H9 (cell line): Measurements from ENCODE around the gene RANBP3. TPM values are rescaled to one million over a fixed set of nuclear protein-coding genes. Genes with fewer than 3 reads are reported as not detected.

ENCODE experiments used
- DNase-seq: peaks from one replicate; pipeline ENCODE4 v3.0.0-alpha.2; 2017
- H2AFZ ChIP-seq: one replicate; pipeline ENCODE4 v1.6.1; 2013; ENCODE audit warnings: mild to moderate bottlenecking, low read length, control low read depth, moderate library complexity
- H2AK5ac ChIP-seq: 2 replicates; pipeline ENCODE4 v1.6.1; 2013; ENCODE audit warnings: low read length, control low read depth, mixed read lengths; ENCODE audit not compliant: insufficient read length
- H2BK120ac ChIP-seq: one replicate; pipeline ENCODE4 v1.6.1; 2013; ENCODE audit warnings: low read depth, mild to moderate bottlenecking, low read length, control low read depth, inconsistent platforms; ENCODE audit not compliant: poor library complexity, severe bottlenecking
- H2BK12ac ChIP-seq: 2 replicates; pipeline ENCODE4 v1.6.1; 2013; ENCODE audit warnings: low read length, control low read depth, mixed read lengths, low read depth; ENCODE audit not compliant: insufficient read length
- H2BK15ac ChIP-seq: 2 replicates; pipeline ENCODE4 v1.6.1; 2013; ENCODE audit warnings: low read depth, low read length, control low read depth
- H2BK20ac ChIP-seq: one replicate; pipeline ENCODE4 v1.6.1; 2013; ENCODE audit warnings: low read depth, mild to moderate bottlenecking, low read length, control low read depth, inconsistent platforms; ENCODE audit not compliant: poor library complexity, severe bottlenecking
- H2BK5ac ChIP-seq: 2 replicates; pipeline ENCODE4 v1.6.1; 2013; ENCODE audit warnings: low read length, control low read depth, mixed read lengths; ENCODE audit not compliant: insufficient read length
- H3K14ac ChIP-seq: 2 replicates; pipeline ENCODE4 v1.6.1; 2013; ENCODE audit warnings: low read length, control low read depth; ENCODE audit not compliant: insufficient read depth
- H3K18ac ChIP-seq: 2 replicates; pipeline ENCODE4 v1.6.1; 2013; ENCODE audit warnings: low read depth, mild to moderate bottlenecking, mixed read lengths, low read length, control low read depth; ENCODE audit not compliant: insufficient read length
- H3K23ac ChIP-seq: 2 replicates; pipeline ENCODE4 v1.6.1; 2013; ENCODE audit warnings: low read length, control low read depth, mixed read lengths, low read depth; ENCODE audit not compliant: insufficient read length
- H3K23me2 ChIP-seq: 2 replicates; pipeline ENCODE4 v1.6.1; 2013; ENCODE audit warnings: low read depth, mild to moderate bottlenecking, mixed read lengths, low read length, control low read depth; ENCODE audit not compliant: insufficient read length, poor library complexity, severe bottlenecking
- H3K27ac ChIP-seq: 2 replicates; pipeline ENCODE4 v1.5.1; 2013; ENCODE audit warnings: low read length, control low read depth, mixed read lengths, low read depth; ENCODE audit not compliant: insufficient read length
- H3K27me3 ChIP-seq: 2 replicates; pipeline ENCODE4 v1.6.1; 2013; ENCODE audit warnings: low read length, control low read depth, inconsistent platforms; ENCODE audit not compliant: insufficient read depth
- H3K4ac ChIP-seq: 2 replicates; pipeline ENCODE4 v1.6.1; 2013; ENCODE audit warnings: low read depth, mild to moderate bottlenecking, control low read depth, inconsistent platforms, low read length, moderate library complexity
- H3K4me1 ChIP-seq: 2 replicates; pipeline ENCODE4 v1.6.1; 2013; ENCODE audit warnings: low read length, control low read depth, inconsistent platforms; ENCODE audit not compliant: insufficient read depth
- H3K4me2 ChIP-seq: 2 replicates; pipeline ENCODE4 v1.6.1; 2013; ENCODE audit warnings: low read length, control low read depth, mixed read lengths; ENCODE audit not compliant: insufficient read length, insufficient read depth
- H3K56ac ChIP-seq: 2 replicates; pipeline ENCODE4 v1.6.1; 2013; ENCODE audit warnings: low read depth, mild to moderate bottlenecking, mixed read lengths, low read length, control low read depth; ENCODE audit not compliant: insufficient read length
- H3K79me1 ChIP-seq: 2 replicates; pipeline ENCODE4 v1.6.1; 2013; ENCODE audit warnings: low read depth, mild to moderate bottlenecking, moderate library complexity, low read length, control low read depth, inconsistent platforms; ENCODE audit not compliant: insufficient read depth, poor library complexity, severe bottlenecking
- H3K79me2 ChIP-seq: 2 replicates; pipeline ENCODE4 v1.6.1; 2013; ENCODE audit warnings: low read length, control low read depth, inconsistent platforms; ENCODE audit not compliant: insufficient read depth
- H3K9ac ChIP-seq: 2 replicates; pipeline ENCODE4 v1.6.1; 2013; ENCODE audit warnings: low read length, control low read depth, mixed read lengths; ENCODE audit not compliant: insufficient read length; ENCODE audit errors: extremely low read depth
- H3K9me3 ChIP-seq: one replicate; pipeline ENCODE4 v1.6.1; 2013; ENCODE audit warnings: low read depth, low read length, inconsistent platforms; ENCODE audit not compliant: control insufficient read depth
- H3T11ph ChIP-seq: one replicate; pipeline ENCODE4 v1.6.1; 2013; ENCODE audit warnings: mild to moderate bottlenecking, low read length, control low read depth, inconsistent platforms
- H4K20me1 ChIP-seq: one replicate; pipeline ENCODE4 v1.6.1; 2013; ENCODE audit not compliant: control insufficient read depth, insufficient read length, insufficient read depth
- H4K5ac ChIP-seq: 2 replicates; pipeline ENCODE4 v1.6.1; 2013; ENCODE audit warnings: low read depth, mild to moderate bottlenecking, mixed read lengths, low read length, control low read depth; ENCODE audit not compliant: insufficient read length
- H4K8ac ChIP-seq: replicated peaks from 2 replicates; pipeline ENCODE4 v1.6.1; 2013; ENCODE audit warnings: low read length, control low read depth, mixed read lengths, low read depth; ENCODE audit not compliant: insufficient read length
- H4K91ac ChIP-seq: 2 replicates; pipeline ENCODE4 v1.6.1; 2013; ENCODE audit warnings: low read depth, mild to moderate bottlenecking, moderate library complexity, mixed read lengths, low read length, control low read depth; ENCODE audit not compliant: insufficient read length
- H3K27ac Mint-ChIP-seq, 3 experiments: 2 replicates in 2 of 3; 3 replicates in 1 of 3; pipeline ENCODE4 v1.8.0; 2020 to 2021; ENCODE audit warnings: mixed read lengths in 3 of 3, mild to moderate bottlenecking in 1 of 3, moderate library complexity in 1 of 3
- H3K27me3 Mint-ChIP-seq: 2 replicates; pipeline ENCODE4 v1.8.0; 2021; ENCODE audit warnings: low read depth, mild to moderate bottlenecking, moderate library complexity, mixed read lengths
- H3K36me3 Mint-ChIP-seq, 3 experiments: 2 replicates in 2 of 3; 3 replicates in 1 of 3; pipeline ENCODE4 v1.8.0; 2020 to 2021; ENCODE audit warnings: low read depth in 3 of 3, mixed read lengths in 3 of 3; ENCODE audit not compliant: insufficient read depth in 1 of 3
- H3K4me1 Mint-ChIP-seq, 2 experiments: 2 replicates each; pipeline ENCODE4 v1.8.0; 2020; ENCODE audit warnings: mixed read lengths in 2 of 2
- H3K4me3 Mint-ChIP-seq, 2 experiments: 2 replicates in 1 of 2; 3 replicates in 1 of 2; pipeline ENCODE4 v1.8.0; 2020 to 2021; ENCODE audit warnings: mild to moderate bottlenecking in 2 of 2, mixed read lengths in 2 of 2, moderate library complexity in 1 of 2
- H3K9me3 Mint-ChIP-seq, 2 experiments: 2 replicates in 1 of 2; 3 replicates in 1 of 2; pipeline ENCODE4 v1.8.0; 2020; ENCODE audit warnings: mild to moderate bottlenecking in 2 of 2, mixed read lengths in 2 of 2, moderate library complexity in 1 of 2
- WGBS: extraction: QIAGEN DNeasy Blood & Tissue Kit; methylation state at CpG from one replicate; pipeline ENCODE4 v1.1.7; 2013; ENCODE audit warnings: missing lambda C conversion rate, low lambda C conversion rate, mixed read lengths; ENCODE audit not compliant: insufficient read length; ENCODE audit errors: extremely low coverage; 5-methylcytosine and 5-hydroxymethylcytosine counted together
- total RNA-seq: library from RNA; stranded (reverse); gene quantifications from 2 replicates; pipeline ENCODE4 v1.2.1, GENCODE V29; 2021
- TF ChIP-seq, protein P1 (sequence below): fragments of 200-600 bp; sonication (generic); conservative IDR thresholded peaks from 3 replicates; pipeline ENCODE4 v1.8.0; 2021; ENCODE audit warnings: antibody characterized with exemption, mild to moderate bottlenecking

The RANBP3 gene
- total RNA-seq, 1 experiment from 2014 or later: 86.5 TPM

DNA sequence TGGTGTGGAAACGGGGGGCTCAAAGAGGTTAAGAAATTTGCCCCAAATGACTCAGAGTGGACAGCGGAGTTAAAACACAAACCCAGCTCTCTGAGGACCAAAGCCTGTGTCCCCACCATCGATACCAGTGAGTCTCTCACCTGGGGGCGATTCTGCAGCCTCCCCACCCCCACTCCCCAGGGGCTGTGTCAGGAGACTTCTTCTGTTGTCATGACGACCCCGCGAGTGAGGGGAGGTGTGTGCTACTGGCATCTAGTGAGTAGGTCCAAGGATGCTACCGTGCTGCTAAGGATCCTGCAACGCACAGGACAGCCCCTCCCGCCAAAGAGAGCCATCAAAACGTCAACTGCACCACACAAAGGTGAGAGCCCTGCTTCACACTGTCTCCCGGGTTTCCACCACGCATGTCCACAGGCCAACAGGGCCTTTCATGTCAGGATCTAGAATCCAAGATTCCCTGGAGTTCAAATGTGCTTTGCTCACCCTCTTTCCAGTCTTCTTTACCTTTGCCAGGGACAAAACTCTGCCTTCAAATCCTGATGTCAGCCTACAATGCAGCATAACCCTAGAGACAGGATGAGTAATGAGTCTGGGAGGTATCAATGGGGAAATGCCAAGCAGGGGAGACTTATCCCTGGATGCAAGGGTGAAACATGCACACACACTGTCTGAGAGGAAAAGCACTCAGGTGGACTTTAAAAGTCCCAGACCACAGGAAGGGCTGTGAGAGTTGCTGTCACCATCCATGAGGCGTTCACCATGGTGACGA, 3.9 kb downstream of the RANBP3 start:
- H3K9me3 Mint-ChIP-seq: no peaks in the 10 kb centered on the region; a peak in 1 of 5 replicates
- H3K27ac ChIP-seq: no peak overlapping the region
- no peak for DNase-seq
- no peak overlapping the region for H3K56ac ChIP-seq
- H3K18ac ChIP-seq: no peak overlapping the region
- H3K4ac ChIP-seq: no peak overlapping the region
- no peak overlapping the region for H3T11ph ChIP-seq
- peaks cover 7% of the 10 kb centered on the region for H3K23me2 ChIP-seq
- no peak overlapping the region for H2AFZ ChIP-seq
- no peak overlapping the region for H2BK20ac ChIP-seq
- no peak overlapping the region for H3K9ac ChIP-seq
- no peaks in the 10 kb centered on the region; the same call in 1 of the 2 replicates for H3K27me3 ChIP-seq
- H4K20me1 ChIP-seq: no peaks in the 10 kb centered on the region
- H3K9me3 ChIP-seq: no peaks in the 10 kb centered on the region
- peaks cover 60% of the 10 kb centered on the region for H3K79me2 ChIP-seq
- no peak overlapping the region for H3K14ac ChIP-seq
- H4K5ac ChIP-seq: no peak overlapping the region
- peaks cover 15 to 35% (median 21%) of the 10 kb centered on the region in 3 experiments for H3K36me3 Mint-ChIP-seq
- H3K23ac ChIP-seq: no peak overlapping the region
- peak overlapping the region in 1 of 3 experiments; percentile 15; a peak in 2 of 7 replicates for H3K27ac Mint-ChIP-seq
- H2BK15ac ChIP-seq: no peak overlapping the region
- no peak overlapping the region for H4K91ac ChIP-seq
- H3K4me3 Mint-ChIP-seq: peak overlapping the region in 1 of 2 experiments; percentile 9; a peak in 1 of 5 replicates
- H3K79me1 ChIP-seq: peaks cover 43% of the 10 kb centered on the region
- H3K27me3 Mint-ChIP-seq: peaks cover 2% of the 10 kb centered on the region; the same call in 1 of the 2 replicates
- H2BK120ac ChIP-seq: no peak overlapping the region
- WGBS: no CpG with 5 or more reads among the region's 15 CpGs
- 0 out of 2 replicates have a peak, but pooled peaks cover 4% of the 10 kb centered on the region for H3K4me1 ChIP-seq
- peaks cover 27 to 32% of the 10 kb centered on the region in 2 experiments for H3K4me1 Mint-ChIP-seq
- H4K8ac ChIP-seq: no peak overlapping the region
- no peak overlapping the region for H2BK12ac ChIP-seq
- H2BK5ac ChIP-seq: no peak overlapping the region
- H2AK5ac ChIP-seq: no peak overlapping the region
- TF ChIP-seq, protein P1, sequence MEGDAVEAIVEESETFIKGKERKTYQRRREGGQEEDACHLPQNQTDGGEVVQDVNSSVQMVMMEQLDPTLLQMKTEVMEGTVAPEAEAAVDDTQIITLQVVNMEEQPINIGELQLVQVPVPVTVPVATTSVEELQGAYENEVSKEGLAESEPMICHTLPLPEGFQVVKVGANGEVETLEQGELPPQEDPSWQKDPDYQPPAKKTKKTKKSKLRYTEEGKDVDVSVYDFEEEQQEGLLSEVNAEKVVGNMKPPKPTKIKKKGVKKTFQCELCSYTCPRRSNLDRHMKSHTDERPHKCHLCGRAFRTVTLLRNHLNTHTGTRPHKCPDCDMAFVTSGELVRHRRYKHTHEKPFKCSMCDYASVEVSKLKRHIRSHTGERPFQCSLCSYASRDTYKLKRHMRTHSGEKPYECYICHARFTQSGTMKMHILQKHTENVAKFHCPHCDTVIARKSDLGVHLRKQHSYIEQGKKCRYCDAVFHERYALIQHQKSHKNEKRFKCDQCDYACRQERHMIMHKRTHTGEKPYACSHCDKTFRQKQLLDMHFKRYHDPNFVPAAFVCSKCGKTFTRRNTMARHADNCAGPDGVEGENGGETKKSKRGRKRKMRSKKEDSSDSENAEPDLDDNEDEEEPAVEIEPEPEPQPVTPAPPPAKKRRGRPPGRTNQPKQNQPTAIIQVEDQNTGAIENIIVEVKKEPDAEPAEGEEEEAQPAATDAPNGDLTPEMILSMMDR: no peak
- H3K4me2 ChIP-seq: no peak overlapping the region
